Measurements from ENCODE around the gene ARSA. TPM values are rescaled to one million over a fixed set of nuclear protein-coding genes. Genes with fewer than 3 reads are reported as not detected.

The ARSA gene
- total RNA-seq, 2 donors from 2014 or later = 60.7 to 81.7 TPM

GRCh38 chr22:50605002-50605612 is 22.8 kb downstream of the ARSA start:
- intact Hi-C loops (cut with DNase I) = no loop called here
- H3K9me3 ChIP-seq = no peaks in the 10 kb centered on the region
- H3K27me3 ChIP-seq (replicated peaks; ENCODE audit: insufficient read depth) = no peaks in the 10 kb centered on the region
- no peak overlapping the region for H3K27ac ChIP-seq
- 89% methylated on average over 23 of the region's 23 CpGs for whole genome bisulfite sequencing
- no peak overlapping the region for H3K4me3 ChIP-seq
- no peaks in the 10 kb centered on the region for H3K4me1 ChIP-seq (replicated peaks)
- no peak for DNase-seq (ENCODE audit: low spot score)
- no peaks in the 10 kb centered on the region for H3K36me3 ChIP-seq
- no peak for TF ChIP-seq POLR2AphosphoS5 (IDR thresholded peaks at IDR 0.05)
- TF ChIP-seq POLR2A (IDR thresholded peaks at IDR 0.05) = no peak
- TF ChIP-seq CTCF (IDR thresholded peaks at IDR 0.05) = no peak

DNA sequence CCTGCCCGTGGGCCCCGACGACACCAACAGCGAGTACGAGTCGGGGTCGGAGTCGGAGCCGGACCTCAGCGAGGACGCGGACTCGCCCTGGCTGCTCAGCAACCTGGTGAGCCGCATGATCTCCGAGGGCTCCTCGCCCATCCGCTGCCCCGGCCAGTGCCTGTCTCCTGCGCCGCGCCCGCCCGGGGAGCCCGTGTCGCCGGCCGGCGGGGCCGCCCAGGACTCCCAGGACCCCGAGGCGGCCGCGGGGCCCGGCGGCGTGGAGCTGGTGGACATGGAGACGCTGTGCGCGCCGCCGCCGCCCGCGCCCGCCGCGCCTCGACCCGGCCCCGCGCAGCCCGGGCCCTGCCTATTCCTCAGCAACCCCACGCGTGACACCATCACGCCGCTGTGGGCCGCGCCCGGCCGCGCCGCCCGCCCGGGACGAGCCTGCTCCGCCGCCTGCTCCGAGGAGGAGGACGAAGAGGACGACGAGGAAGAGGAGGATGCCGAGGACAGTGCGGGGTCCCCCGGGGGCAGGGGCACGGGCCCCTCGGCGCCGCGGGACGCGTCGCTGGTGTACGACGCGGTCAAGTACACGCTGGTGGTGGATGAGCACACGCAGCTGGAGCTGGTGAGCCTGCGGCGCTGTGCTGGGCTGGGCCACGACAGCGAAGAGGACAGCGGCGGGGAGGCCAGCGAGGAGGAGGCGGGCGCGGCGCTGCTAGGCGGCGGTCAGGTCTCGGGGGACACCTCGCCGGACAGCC is 23.5 kb downstream of the ARSA start:
- Histone ChIP-seq H3K9me3 (no peaks in the 10 kb centered on the region), H3K36me3 (no peaks in the 10 kb centered on the region), H3K27me3 (replicated peaks; ENCODE audit: insufficient read depth) (no peaks in the 10 kb centered on the region), H3K4me1 (replicated peaks) (no peaks in the 10 kb centered on the region), H3K4me3 (no peak overlapping the region), H3K27ac (no peak overlapping the region)
- TF ChIP-seq POLR2A (IDR thresholded peaks at IDR 0.05) (no peak), POLR2AphosphoS5 (IDR thresholded peaks at IDR 0.05) (no peak), CTCF (IDR thresholded peaks at IDR 0.05) (no peak)
- no peak for DNase-seq (ENCODE audit: low spot score)
- WGBS = 52% methylated on average over 92 of the region's 103 CpGs
- intact Hi-C loops (cut with DNase I) = no loop called here

- 22% methylated on average over 28 of the region's 70 CpGs for WGBS
- Histone ChIP-seq H3K4me3 (no peak overlapping the region), H3K9me3 (no peaks in the 10 kb centered on the region), H3K27ac (no peak overlapping the region), H3K27me3 (replicated peaks; ENCODE audit: insufficient read depth) (no peaks in the 10 kb centered on the region), H3K4me1 (replicated peaks) (no peaks in the 10 kb centered on the region), H3K36me3 (no peaks in the 10 kb centered on the region)
- TF ChIP-seq POLR2AphosphoS5 (IDR thresholded peaks at IDR 0.05) (no peak), CTCF (IDR thresholded peaks at IDR 0.05) (no peak), POLR2A (IDR thresholded peaks at IDR 0.05) (no peak)
- intact Hi-C loops (cut with DNase I) = no loop called here
- DNase-seq (ENCODE audit: low spot score) = no peak
Observed at GRCh38 chr22:50603511-50604255, 24.3 kb downstream of the ARSA start.

DNA sequence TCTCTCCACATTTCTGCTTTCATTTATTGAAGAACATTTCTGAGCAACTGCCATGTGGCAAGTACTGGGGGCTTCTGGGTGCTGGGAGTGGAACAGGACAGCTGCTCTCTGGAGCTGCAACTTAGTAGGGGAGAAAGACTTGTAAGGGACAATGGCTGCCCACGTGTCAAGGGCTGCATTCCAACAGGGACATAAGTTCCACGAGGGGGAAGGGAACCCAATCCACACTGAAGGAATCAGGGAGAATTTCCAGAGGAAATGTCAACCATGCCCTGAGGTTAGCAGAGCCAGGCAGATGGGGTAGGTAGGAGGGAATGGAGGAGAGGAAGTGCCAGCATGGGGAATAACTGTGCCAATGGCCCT is 25.6 kb downstream of the ARSA start:
- Histone ChIP-seq H3K36me3 (no peaks in the 10 kb centered on the region), H3K4me3 (no peak overlapping the region), H3K27me3 (replicated peaks; ENCODE audit: insufficient read depth) (no peaks in the 10 kb centered on the region), H3K4me1 (replicated peaks) (no peaks in the 10 kb centered on the region), H3K27ac (no peak overlapping the region), H3K9me3 (no peaks in the 10 kb centered on the region)
- TF ChIP-seq CTCF (IDR thresholded peaks at IDR 0.05) (no peak), POLR2AphosphoS5 (IDR thresholded peaks at IDR 0.05) (no peak), POLR2A (IDR thresholded peaks at IDR 0.05) (no peak)
- intact Hi-C loops (cut with DNase I) = no loop called here
- WGBS = 10% methylated on average over 2 of the region's 2 CpGs
- DNase-seq (ENCODE audit: low spot score) = no peak

Data from prostate gland (tissue), 2 donors.